GM23338 (cell line): ENCODE data around the gene RAB11FIP3. TPM values are rescaled to one million over a fixed set of nuclear protein-coding genes. Genes with fewer than 3 reads are reported as not detected.

Experiments
- ATAC-seq: fragments of 200-7000 bp; cut with Tn5 transposase; 3 replicates; pipeline ENCODE4 v1.9.1; 2020
- DNase-seq: peaks from one replicate; pipeline ENCODE4 v3.0.0-alpha.2; 2015; ENCODE audit warnings: low spot score
- H2AFZ ChIP-seq: fragments of 200-600 bp; sonication (generic); 2 replicates; pipeline ENCODE4 v1.8.0; 2016; ENCODE audit warnings: antibody characterized with exemption, mild to moderate bottlenecking, moderate library complexity
- H3F3A ChIP-seq: fragments of 200-600 bp; sonication (generic); replicated peaks from 2 replicates; pipeline ENCODE4 v1.8.0; 2017; ENCODE audit warnings: antibody characterized with exemption, mixed run types, low read depth
- H3K27ac ChIP-seq: fragments of 200-600 bp; sonication (generic); 2 replicates; pipeline ENCODE4 v1.6.1; 2016; ENCODE audit warnings: low read depth
- H3K27me3 ChIP-seq: fragments of 200-600 bp; sonication (generic); 2 replicates; pipeline ENCODE4 v1.8.0; 2016; ENCODE audit warnings: mild to moderate bottlenecking, mixed run types, moderate library complexity; ENCODE audit not compliant: insufficient read depth
- H3K36me3 ChIP-seq: fragments of 200-600 bp; sonication (generic); 2 replicates; pipeline ENCODE4 v1.8.0; 2016; ENCODE audit warnings: mild to moderate bottlenecking; ENCODE audit not compliant: insufficient read depth
- H3K4me1 ChIP-seq: fragments of 200-600 bp; sonication (generic); 2 replicates; pipeline ENCODE4 v1.8.0; 2016; ENCODE audit warnings: mild to moderate bottlenecking, moderate library complexity; ENCODE audit not compliant: insufficient read depth
- H3K4me2 ChIP-seq: fragments of 200-600 bp; sonication (generic); 2 replicates; pipeline ENCODE4 v1.7.1; 2017; ENCODE audit warnings: mixed run types
- H3K4me3 ChIP-seq: fragments of 200-600 bp; sonication (generic); 2 replicates; pipeline ENCODE4 v1.6.1; 2016; ENCODE audit warnings: mixed run types
- H3K79me2 ChIP-seq: fragments of 200-600 bp; sonication (generic); replicated peaks from 2 replicates; pipeline ENCODE4 v1.8.0; 2017; ENCODE audit warnings: mild to moderate bottlenecking; ENCODE audit not compliant: insufficient read depth
- H3K9me2 ChIP-seq: fragments of 200-600 bp; sonication (generic); 2 replicates; pipeline ENCODE4 v1.8.0; 2017; ENCODE audit not compliant: insufficient read depth
- H4K20me1 ChIP-seq: fragments of 200-600 bp; sonication (generic); replicated peaks from 2 replicates; pipeline ENCODE4 v1.8.0; 2017; ENCODE audit warnings: mild to moderate bottlenecking; ENCODE audit not compliant: insufficient read depth
- H3K27ac Mint-ChIP-seq: 2 replicates; pipeline ENCODE4 v1.8.0; 2020; ENCODE audit warnings: inconsistent platforms, mild to moderate bottlenecking, moderate library complexity, mixed read lengths
- H3K27me3 Mint-ChIP-seq: 3 replicates; pipeline ENCODE4 v1.8.0; 2022; ENCODE audit warnings: low read depth, mild to moderate bottlenecking, moderate library complexity, mixed read lengths, inconsistent platforms; ENCODE audit not compliant: insufficient read depth, poor library complexity
- H3K36me3 Mint-ChIP-seq: 3 replicates; pipeline ENCODE4 v1.8.0; 2021; ENCODE audit warnings: low read depth, mild to moderate bottlenecking, inconsistent platforms, moderate library complexity, mixed read lengths
- H3K4me1 Mint-ChIP-seq: 3 replicates; pipeline ENCODE4 v1.8.0; 2020; ENCODE audit warnings: mild to moderate bottlenecking, inconsistent platforms, mixed read lengths
- H3K4me3 Mint-ChIP-seq: 3 replicates; pipeline ENCODE4 v1.8.0; 2021; ENCODE audit warnings: moderate library complexity, mild to moderate bottlenecking, inconsistent platforms, mixed read lengths
- H3K9me3 Mint-ChIP-seq: 3 replicates; pipeline ENCODE4 v1.8.0; 2020; ENCODE audit warnings: moderate library complexity, mild to moderate bottlenecking, inconsistent platforms, mixed read lengths
- CREB1 ChIP-seq: fragments of 250-450 bp; sonication (Bioruptor Pico); IDR thresholded peaks from 2 replicates; pipeline ENCODE4 v1.5.0; 2020; ENCODE audit warnings: low read depth, mild to moderate bottlenecking, moderate library complexity
- EZH2 ChIP-seq: fragments of 200-600 bp; sonication (generic); IDR thresholded peaks from one replicate; pipeline ENCODE4 v1.8.0; 2017; ENCODE audit warnings: antibody characterized with exemption, mild to moderate bottlenecking, low read depth; ENCODE audit not compliant: unreplicated experiment
- EZH2phosphoT487 ChIP-seq: fragments of 200-600 bp; sonication (generic); IDR thresholded peaks from one replicate; pipeline ENCODE4 v1.8.1; 2018; ENCODE audit warnings: antibody characterized with exemption; ENCODE audit not compliant: unreplicated experiment
- JUNB ChIP-seq: IDR thresholded peaks from one replicate; pipeline ENCODE4 v1.6.1; 2016; ENCODE audit warnings: antibody characterized with exemption; ENCODE audit not compliant: unreplicated experiment
- NANOG ChIP-seq: IDR thresholded peaks from 2 replicates; pipeline ENCODE4 v1.6.1; 2016; ENCODE audit warnings: antibody characterized with exemption, borderline replicate concordance
- POLR2AphosphoS5 ChIP-seq: IDR thresholded peaks from 2 replicates; pipeline ENCODE4 v1.6.1; 2016; ENCODE audit warnings: antibody characterized with exemption, low read depth
- STAT1 ChIP-seq: IDR thresholded peaks from one replicate; pipeline ENCODE4 v1.6.1; 2016; ENCODE audit warnings: antibody characterized with exemption; ENCODE audit not compliant: unreplicated experiment
- ZNF331 ChIP-seq: fragments of 250-450 bp; sonication (Bioruptor Pico); IDR thresholded peaks from 2 replicates; pipeline ENCODE4 v1.5.0; 2020; ENCODE audit warnings: low read depth, mild to moderate bottlenecking, moderate library complexity
- polyA plus RNA-seq: library from polyadenylated mRNA; unstranded; fragments of >200 nt; fragmentation: Nextera tagmentation; extraction: Ambion mirVana; gene quantifications from 2 replicates; pipeline ENCODE4 v1.2.1, GENCODE V29; 2016
- total RNA-seq: library from RNA; depleted of rRNA; stranded (reverse); fragments of >200 nt; shearing (Covaris generic); gene quantifications from 2 replicates; pipeline ENCODE4 v1.2.3, GENCODE V29; 2014
- TF ChIP-seq, protein P1 (sequence below): IDR thresholded peaks from one replicate; pipeline ENCODE4 v1.6.1; 2018; ENCODE audit warnings: antibody characterized with exemption; ENCODE audit not compliant: unreplicated experiment
- TF ChIP-seq, protein P2 (sequence below): IDR thresholded peaks from 2 replicates; pipeline ENCODE4 v1.6.1; 2016; ENCODE audit warnings: antibody characterized with exemption

RAB11FIP3 gene
- total and polyA plus RNA-seq, 2 experiments from 2014 or later = 3.2 to 29.2 TPM

DNA sequence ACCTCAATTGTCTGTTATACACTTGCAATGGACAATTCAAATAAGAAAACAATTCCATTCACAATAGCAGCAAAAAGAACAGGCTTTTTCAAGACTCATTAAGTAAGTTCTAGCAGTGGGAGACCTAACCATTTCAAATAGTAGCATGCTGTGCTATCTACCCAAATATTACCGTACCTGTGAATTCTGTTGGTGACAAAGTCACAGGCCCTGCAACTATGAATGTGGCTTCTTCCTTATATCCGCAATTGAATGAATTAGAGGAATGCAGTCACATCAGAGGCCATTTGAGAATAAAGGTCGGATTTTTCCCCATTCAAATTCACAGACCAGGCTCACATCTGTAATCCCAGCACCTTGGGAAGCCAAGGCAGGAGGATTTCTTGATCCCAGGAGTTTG is 29.2 kb upstream of the RAB11FIP3 start (continued):
- TF ChIP-seq, protein P1, sequence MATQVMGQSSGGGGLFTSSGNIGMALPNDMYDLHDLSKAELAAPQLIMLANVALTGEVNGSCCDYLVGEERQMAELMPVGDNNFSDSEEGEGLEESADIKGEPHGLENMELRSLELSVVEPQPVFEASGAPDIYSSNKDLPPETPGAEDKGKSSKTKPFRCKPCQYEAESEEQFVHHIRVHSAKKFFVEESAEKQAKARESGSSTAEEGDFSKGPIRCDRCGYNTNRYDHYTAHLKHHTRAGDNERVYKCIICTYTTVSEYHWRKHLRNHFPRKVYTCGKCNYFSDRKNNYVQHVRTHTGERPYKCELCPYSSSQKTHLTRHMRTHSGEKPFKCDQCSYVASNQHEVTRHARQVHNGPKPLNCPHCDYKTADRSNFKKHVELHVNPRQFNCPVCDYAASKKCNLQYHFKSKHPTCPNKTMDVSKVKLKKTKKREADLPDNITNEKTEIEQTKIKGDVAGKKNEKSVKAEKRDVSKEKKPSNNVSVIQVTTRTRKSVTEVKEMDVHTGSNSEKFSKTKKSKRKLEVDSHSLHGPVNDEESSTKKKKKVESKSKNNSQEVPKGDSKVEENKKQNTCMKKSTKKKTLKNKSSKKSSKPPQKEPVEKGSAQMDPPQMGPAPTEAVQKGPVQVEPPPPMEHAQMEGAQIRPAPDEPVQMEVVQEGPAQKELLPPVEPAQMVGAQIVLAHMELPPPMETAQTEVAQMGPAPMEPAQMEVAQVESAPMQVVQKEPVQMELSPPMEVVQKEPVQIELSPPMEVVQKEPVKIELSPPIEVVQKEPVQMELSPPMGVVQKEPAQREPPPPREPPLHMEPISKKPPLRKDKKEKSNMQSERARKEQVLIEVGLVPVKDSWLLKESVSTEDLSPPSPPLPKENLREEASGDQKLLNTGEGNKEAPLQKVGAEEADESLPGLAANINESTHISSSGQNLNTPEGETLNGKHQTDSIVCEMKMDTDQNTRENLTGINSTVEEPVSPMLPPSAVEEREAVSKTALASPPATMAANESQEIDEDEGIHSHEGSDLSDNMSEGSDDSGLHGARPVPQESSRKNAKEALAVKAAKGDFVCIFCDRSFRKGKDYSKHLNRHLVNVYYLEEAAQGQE = no peak
- TF ChIP-seq STAT1 = no peak

DNA sequence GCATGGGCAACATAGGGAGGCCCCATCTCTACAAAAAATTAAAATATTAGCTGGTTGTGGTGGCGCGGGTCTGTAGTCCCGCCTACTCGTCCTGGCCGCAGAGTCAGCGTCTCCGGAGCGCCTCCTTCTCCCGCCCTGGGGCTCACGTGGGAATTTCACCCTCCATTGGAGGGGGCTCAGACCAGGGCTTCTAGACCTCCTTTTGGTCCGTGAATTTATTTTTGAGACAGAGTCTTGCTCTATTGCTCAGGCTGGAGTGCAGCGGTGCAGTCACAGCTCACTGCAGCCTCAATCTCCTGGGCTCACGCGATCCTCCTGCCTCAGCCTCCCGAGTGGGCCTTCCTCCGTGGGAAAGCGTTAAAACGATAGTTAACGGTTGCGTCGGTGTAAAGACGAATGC is 28.8 kb upstream of the RAB11FIP3 start:
- ATAC-seq = peak; percentile 10
- peaks cover 35% of the 10 kb centered on the region for H3K36me3 Mint-ChIP-seq
- peak overlapping the region; percentile 74 for H3K4me2 ChIP-seq

DNA sequence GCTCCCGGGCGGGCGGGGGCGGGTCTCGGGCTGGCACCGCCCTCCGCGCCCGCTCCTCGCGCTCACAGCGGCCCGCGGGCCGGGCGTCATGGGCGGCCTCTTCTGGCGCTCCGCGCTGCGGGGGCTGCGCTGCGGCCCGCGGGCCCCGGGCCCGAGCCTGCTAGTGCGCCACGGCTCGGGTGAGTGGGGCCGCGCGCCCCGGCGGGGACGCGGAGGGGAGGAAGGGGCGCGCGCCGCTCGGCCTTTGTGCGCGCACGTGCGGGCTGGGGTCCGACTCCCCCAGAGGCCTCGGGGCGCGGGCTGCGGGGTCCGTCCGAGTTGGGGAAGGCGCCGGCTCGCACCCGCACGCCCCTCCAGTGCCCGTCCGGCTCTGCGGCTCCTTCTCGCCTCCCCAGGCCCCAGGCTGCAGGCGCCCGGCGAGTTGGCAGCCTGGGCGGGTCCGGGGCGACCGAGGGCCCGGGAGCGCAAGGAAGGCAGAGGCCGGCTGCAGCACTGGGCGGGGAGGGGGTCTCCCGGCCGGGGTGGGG is 28.3 kb upstream of the RAB11FIP3 start, which contains the start of gene NME4:
Gene NME4, plus strand, starts transcription at position 65 of the 527 bp plus-strand sequence. Its CDS starts 24 bp downstream, at position 89.
- Histone ChIP-seq H3K79me2 (no peaks in the 10 kb centered on the region), H3F3A (peaks cover 32% of the 10 kb centered on the region), H3K4me2 (peak within 1 kb of the TSS; percentile 78), H3K27ac (peak within 1 kb of the TSS; percentile 93), H4K20me1 (no peaks in the 10 kb centered on the region; the same call in none of the 2 replicates), H3K4me1 (peaks cover 20% of the 10 kb centered on the region), H2AFZ (peak within 1 kb of the TSS; percentile 67; the same call in 1 of the 2 replicates), H3K4me3 (peak within 1 kb of the TSS; percentile 60), H3K36me3 (no peaks in the 10 kb centered on the region; the same call in 1 of the 2 replicates), H3K27me3 (no peaks in the 10 kb centered on the region), H3K9me2 (no peaks in the 10 kb centered on the region)
- Mint-ChIP-seq H3K27me3 (peaks cover 31% of the 10 kb centered on the region), H3K36me3 (peaks cover 30% of the 10 kb centered on the region), H3K27ac (peak within 1 kb of the TSS; percentile 95), H3K9me3 (peaks cover 15% of the 10 kb centered on the region), H3K4me1 (peaks cover 29% of the 10 kb centered on the region), H3K4me3 (peak within 1 kb of the TSS; percentile 83)
- peak; percentile 76 for DNase-seq
- ATAC-seq = peak; percentile 2; the same call in 2 of the 3 replicates
- TF ChIP-seq CREB1 = no peak
- TF ChIP-seq NANOG = no peak
- TF ChIP-seq POLR2AphosphoS5 = no peak
- no peak for TF ChIP-seq STAT1
- no peak for TF ChIP-seq EZH2

More for the DNA sequence above, 28.8 kb upstream of the RAB11FIP3 start:
- Mint-ChIP-seq H3K27ac (peak overlapping the region; percentile 95), H3K4me1 (peaks cover 29% of the 10 kb centered on the region), H3K27me3 (peaks cover 33% of the 10 kb centered on the region), H3K9me3 (peaks cover 21% of the 10 kb centered on the region), H3K4me3 (peak overlapping the region; percentile 83)
- H3K9me2 ChIP-seq = no peaks in the 10 kb centered on the region
- peak overlapping the region; percentile 52 for H3K4me3 ChIP-seq
- no peaks in the 10 kb centered on the region for H3K27me3 ChIP-seq
- no peaks in the 10 kb centered on the region for H3K79me2 ChIP-seq
- DNase-seq = peak; percentile 71
- H3K27ac ChIP-seq = peak overlapping the region; percentile 90
- peaks cover 20% of the 10 kb centered on the region for H3K4me1 ChIP-seq
- no peaks in the 10 kb centered on the region; the same call in none of the 2 replicates for H4K20me1 ChIP-seq
- peak overlapping the region; percentile 67; the same call in 1 of the 2 replicates for H2AFZ ChIP-seq
- no peaks in the 10 kb centered on the region; the same call in 1 of the 2 replicates for H3K36me3 ChIP-seq
- peaks cover 30% of the 10 kb centered on the region for H3F3A ChIP-seq
- TF ChIP-seq NANOG (no peak), EZH2phosphoT487 (no peak), ZNF331 (CRISPR knock-in tag) (no peak), JUNB (no peak)
- TF ChIP-seq, protein P2, sequence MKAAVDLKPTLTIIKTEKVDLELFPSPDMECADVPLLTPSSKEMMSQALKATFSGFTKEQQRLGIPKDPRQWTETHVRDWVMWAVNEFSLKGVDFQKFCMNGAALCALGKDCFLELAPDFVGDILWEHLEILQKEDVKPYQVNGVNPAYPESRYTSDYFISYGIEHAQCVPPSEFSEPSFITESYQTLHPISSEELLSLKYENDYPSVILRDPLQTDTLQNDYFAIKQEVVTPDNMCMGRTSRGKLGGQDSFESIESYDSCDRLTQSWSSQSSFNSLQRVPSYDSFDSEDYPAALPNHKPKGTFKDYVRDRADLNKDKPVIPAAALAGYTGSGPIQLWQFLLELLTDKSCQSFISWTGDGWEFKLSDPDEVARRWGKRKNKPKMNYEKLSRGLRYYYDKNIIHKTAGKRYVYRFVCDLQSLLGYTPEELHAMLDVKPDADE = no peak
